Skin of body (tissue), 1 donor: ENCODE data around the gene C2orf81. TPM values are rescaled to one million over a fixed set of nuclear protein-coding genes. Genes with fewer than 3 reads are reported as not detected.

Experiments
- total RNA-seq: library from RNA; depleted of rRNA; stranded (reverse); fragments of >200 nt; gene quantifications from one replicate; pipeline ENCODE4 v1.2.3, GENCODE V29; 2014

The C2orf81 gene
- total RNA-seq, 1 donor from 2014 or later: 0.30 TPM

Other genes with a start within 250 kb of the C2orf81 start
- gene MOB1A, start 242.7 kb downstream of the C2orf81 start, total RNA-seq: 71.2 TPM
- 28.8 TPM for gene MTHFD2, start 223.0 kb downstream of the C2orf81 start, total RNA-seq
- gene SLC4A5, start 78.2 kb downstream of the C2orf81 start, total RNA-seq: 2.1 TPM
- 59.2 TPM for gene DCTN1, start 41.3 kb downstream of the C2orf81 start, total RNA-seq
- 5.7 TPM for gene WDR54, start 111 bp upstream of the C2orf81 start, total RNA-seq
- gene RTKN, start 20.3 kb upstream of the C2orf81 start, total RNA-seq: 25.7 TPM
- 6.8 TPM for gene INO80B, start 33.5 kb upstream of the C2orf81 start, total RNA-seq
- gene WBP1, start 36.8 kb upstream of the C2orf81 start, total RNA-seq: 20.1 TPM
- 28.7 TPM for gene MOGS, start 43.8 kb upstream of the C2orf81 start, total RNA-seq
- 17.8 TPM for gene MRPL53, start 51.1 kb upstream of the C2orf81 start, total RNA-seq
- gene CCDC142, start 61.4 kb upstream of the C2orf81 start, total RNA-seq: 17.5 TPM
- gene TTC31, start 61.5 kb upstream of the C2orf81 start, total RNA-seq: 10.5 TPM
- gene LBX2, start 78.0 kb upstream of the C2orf81 start, total RNA-seq: 0.20 TPM
- 8.1 TPM for gene PCGF1, start 86.1 kb upstream of the C2orf81 start, total RNA-seq
- not detected for gene TLX2, start 92.8 kb upstream of the C2orf81 start, total RNA-seq
- 0.59 TPM for gene DQX1, start 104.6 kb upstream of the C2orf81 start, total RNA-seq
- gene AUP1, start 108.1 kb upstream of the C2orf81 start, total RNA-seq: 55.4 TPM
- gene HTRA2, start 108.3 kb upstream of the C2orf81 start, total RNA-seq: 18.1 TPM
- 3.7 TPM for gene LOXL3, start 132.3 kb upstream of the C2orf81 start, total RNA-seq
- gene DOK1, start 133.1 kb upstream of the C2orf81 start, total RNA-seq: 6.2 TPM
- gene M1AP, start 226.7 kb upstream of the C2orf81 start, total RNA-seq: 0.99 TPM
- gene SEMA4F, start 232.6 kb upstream of the C2orf81 start, total RNA-seq: 3.2 TPM